Activated CD4-positive, alpha-beta T cell treated with anti-CD3 and anti-CD28 coated beads, Interleukin-2, Interleukin-4, amounts not matched to agents 100 ng/mL and 50 ng/mL, durations not matched to agents 16 hours and 8 hours (primary cell): Measurements from ENCODE around the gene COL5A1.
"Not testable (repeated sequence)": the region's sequence is repeated elsewhere in the genome, so short reads cannot be mapped to it uniquely, and the experiment has no call there.

Source experiments
- DNase-seq: peaks from one replicate; pipeline ENCODE4 v3.0.0-alpha.2; 2020; ENCODE audit warnings: low spot score

The COL5A1 gene

DNA sequence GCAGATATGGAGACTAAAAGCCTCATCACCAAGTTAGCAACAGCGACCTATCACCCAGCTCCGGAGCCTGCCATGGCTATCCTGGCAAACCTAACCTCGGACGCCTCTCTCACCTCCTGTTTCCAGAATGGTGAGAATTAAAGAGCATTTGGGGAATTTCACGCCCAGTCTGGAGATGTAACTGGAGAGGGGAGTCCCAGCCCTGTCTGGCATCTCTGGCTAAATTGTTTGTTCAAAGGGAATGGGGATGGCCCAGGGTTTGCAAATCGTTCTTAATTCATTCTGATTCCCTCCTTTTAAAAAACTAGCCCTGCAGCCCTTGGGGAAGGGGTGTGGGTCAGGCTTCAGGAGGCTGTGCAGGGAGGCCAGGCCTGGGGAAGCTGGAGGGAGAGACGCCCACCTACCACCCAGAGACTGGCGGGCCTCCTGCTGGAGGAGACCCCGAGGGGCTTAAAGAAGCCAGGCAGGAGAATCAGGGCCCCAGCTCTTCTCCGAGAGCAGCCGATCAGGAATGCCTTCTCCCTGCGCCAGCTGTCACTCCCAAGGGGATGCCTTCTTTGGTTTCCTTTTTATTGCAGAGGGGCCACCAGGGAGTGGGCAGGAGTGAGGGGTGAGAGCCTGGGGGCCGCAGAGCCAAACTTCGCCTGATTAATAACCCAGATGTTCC, 964 bp upstream of the COL5A1 start:
- no peak for DNase-seq

DNA sequence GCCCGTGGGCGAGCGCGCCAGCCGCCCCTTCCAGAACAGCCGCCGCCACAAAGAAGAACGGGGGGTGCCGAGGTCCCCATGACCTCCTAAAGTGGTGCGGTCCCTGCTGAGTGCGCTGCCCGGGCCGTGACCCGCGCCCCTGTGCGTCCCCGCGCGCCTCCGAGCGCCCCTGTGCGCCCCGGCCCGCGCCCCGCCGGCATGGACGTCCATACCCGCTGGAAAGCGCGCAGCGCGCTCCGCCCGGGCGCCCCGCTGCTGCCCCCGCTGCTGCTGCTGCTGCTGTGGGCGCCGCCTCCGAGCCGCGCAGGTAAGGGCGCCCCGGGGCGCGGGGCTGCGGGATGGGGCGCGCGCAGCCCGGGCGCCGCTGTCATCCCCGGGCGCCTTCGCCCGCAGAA, 384 bp downstream of the COL5A1 start:
- no peak for DNase-seq

DNA sequence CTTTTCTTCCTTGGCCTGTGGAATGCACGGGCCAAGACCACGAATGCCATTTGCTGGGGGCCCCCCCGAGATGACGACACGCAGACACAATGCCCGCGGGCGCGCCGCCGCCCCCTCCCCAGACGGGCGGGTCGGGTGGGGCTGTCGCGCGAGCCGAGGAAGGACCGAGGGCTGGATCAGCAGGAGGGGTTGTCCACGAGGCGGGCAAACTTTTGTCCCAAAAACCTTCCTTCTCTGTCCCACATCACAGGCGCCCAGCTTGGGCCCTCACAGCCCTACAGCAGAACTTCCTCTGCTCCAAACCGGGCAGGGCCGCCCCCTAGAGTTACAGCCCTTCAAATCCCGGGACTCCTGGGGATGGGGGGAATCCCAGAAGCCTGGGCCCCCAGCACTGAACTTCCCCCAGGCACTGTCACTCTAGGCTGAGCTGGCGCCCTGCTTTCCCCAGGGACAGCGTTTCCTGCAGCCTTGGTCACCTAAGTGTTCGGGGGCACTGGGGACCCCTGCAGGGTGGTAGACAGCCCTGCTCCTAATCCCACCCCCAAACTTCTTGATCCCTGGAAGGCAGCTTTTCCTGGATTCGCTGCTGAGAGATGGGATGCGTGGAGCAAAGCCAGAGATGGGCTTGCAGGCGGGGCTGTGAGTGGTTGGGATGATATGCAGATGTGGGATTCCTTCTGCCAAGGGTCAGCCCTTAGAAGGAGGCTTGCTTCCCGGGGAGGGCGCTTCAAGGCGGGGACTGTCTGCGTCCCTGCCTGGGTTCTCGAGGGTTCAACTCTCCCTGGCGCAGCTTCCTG, 980 bp downstream of the COL5A1 start:
- no peak for DNase-seq

DNA sequence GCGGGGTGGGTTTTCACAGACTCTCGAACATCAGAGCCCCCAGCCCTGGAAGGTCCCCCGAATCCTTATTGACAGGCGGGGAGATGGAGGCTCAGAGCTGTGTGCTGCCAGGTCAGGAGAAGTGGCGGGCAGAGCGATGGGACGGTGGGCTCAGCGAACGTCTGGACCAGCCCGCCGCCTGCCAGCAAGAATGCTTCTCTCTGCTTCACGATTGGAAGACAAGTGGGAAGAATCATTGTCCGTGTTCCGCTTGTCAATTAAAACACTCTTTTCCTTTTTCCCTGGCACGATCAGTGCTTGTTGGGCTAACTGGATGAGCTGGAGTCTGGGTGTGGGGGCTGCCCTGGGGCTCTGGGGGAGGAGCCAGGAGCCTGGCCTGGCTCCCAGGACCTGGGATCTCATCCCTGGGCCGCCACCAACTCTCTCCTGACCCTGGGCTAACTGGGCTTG, 1.6 kb downstream of the COL5A1 start:
- no peak for DNase-seq

DNA sequence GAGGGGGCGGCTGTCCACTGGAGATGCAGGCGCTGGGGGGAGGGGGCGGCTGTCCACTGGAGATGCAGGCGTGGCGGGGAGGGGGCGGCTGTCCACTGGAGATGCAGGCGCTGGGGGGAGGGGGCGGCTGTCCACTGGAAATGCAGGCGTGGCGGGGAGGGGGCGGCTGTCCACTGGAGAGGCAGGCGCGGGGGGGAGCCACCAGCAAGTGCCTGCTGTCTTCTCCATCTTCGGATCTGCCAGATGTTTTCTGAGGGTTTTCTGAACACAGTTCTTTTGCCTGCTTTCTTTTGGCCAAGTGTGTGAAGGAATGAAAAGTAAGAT, 2.8 kb downstream of the COL5A1 start:
- DNase-seq, result not testable (repeated sequence)

DNA sequence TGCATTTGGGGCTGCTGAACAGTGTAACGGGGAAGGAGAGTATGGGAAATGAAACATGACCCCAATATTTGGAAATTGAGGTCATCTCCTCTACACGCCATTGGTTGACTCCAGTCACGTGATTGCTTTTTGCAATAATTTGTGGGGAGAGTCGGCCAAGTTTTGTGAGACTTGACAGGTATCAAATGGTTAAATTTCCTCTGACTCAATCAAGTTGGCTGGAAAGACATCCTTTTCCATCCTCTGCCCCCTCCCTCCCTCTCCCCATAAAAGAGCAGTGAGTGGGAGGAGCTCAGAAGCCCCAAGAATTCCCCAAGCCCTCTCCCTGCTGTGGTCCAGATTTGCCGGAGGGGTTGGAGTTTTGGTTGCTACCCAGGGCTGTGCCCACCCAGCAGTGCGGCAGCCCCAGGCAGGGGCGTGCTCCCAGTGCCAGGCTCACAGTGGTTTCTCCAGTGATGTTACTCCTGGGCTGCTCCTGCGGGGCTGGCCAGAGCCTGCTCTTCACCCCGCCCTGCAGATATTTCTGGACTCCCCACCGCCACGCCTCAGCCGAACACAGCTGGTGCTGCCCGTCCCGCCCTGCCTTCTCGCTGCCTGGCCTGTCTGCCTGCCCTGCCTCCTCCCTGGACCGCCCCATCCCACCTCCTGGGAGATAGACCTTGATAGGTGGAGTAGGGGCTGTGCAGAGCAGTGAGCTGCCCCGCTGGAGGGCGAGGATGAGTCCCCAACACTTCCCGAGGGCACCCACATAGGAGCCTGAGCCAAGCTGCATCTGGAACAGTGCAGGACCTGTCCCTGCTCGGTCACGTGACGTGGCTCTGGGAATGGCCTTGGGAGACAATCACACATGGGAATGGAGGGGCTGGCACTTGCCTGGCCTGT, 3.4 kb downstream of the COL5A1 start:
- no peak for DNase-seq

DNA sequence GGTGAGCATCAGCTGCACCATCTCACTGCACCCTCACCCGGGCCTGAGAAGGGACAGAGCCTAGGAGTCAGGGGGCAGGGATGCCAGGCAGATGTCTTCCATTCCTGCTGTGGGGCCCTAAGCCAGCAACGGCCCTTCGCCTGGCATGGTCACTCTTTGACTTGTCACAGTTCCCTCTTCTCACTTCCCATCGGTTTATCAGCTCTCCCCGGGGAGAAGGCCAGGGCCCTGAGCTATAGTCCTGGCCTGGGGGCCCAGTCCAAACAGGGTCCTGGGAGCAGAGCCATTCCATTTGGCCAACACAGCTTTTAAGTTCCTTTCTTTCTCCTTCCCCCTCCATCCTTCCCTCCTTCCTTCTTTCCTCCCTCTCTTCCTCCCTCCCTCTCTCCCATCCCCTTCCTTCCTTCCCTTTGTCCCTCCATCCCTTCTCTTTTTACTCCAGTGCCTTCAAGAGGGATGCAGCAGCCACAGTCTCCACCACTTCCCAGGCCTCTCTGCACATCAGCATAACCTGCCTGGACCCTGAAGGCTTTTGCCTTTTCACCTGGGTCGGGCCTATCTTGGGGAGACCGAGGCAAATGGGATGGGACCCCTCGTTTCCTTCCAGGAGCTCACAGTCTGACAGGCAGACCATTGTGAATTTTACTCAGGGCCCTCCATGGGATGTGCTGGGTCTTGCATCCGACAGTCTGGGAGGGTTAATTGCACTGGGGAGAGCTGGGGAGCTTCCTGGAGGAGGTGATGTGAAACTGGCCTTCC, 4.2 kb downstream of the COL5A1 start:
- no peak for DNase-seq

DNA sequence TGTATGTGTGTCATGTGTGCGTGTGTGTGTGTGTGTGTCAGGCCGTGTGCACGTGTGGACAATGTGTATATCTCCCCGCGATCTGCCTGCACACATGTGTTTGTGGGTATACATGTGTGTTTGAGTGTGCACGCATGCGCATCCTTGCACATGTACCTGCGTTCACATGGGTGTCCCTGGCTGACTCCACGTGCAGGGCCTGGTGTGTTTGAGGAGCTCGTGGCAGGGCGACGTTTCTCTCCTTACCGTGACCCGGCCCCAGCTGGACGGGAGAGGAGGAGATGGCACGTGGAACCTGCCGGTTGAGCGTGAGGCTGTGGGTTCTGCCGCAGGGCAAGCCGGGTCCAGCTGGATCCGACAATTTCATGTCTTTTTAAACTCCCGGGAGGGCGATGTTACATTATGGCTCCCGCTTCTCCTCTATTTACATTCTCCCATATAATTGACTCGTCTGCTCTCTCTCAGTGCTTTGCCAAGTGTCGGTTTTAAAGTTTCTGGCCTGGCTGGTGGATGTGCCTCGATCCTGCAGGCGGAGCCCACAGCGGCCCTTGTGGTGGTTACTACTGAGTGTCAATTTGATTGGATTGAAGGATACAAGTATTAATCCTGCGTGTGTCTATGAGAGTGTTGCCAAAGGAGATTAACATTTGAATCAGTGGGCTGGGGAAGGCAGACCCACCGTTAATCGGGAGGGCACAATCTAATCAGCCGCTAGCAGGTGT, 5.9 kb downstream of the COL5A1 start:
- DNase-seq, result no peak

DNA sequence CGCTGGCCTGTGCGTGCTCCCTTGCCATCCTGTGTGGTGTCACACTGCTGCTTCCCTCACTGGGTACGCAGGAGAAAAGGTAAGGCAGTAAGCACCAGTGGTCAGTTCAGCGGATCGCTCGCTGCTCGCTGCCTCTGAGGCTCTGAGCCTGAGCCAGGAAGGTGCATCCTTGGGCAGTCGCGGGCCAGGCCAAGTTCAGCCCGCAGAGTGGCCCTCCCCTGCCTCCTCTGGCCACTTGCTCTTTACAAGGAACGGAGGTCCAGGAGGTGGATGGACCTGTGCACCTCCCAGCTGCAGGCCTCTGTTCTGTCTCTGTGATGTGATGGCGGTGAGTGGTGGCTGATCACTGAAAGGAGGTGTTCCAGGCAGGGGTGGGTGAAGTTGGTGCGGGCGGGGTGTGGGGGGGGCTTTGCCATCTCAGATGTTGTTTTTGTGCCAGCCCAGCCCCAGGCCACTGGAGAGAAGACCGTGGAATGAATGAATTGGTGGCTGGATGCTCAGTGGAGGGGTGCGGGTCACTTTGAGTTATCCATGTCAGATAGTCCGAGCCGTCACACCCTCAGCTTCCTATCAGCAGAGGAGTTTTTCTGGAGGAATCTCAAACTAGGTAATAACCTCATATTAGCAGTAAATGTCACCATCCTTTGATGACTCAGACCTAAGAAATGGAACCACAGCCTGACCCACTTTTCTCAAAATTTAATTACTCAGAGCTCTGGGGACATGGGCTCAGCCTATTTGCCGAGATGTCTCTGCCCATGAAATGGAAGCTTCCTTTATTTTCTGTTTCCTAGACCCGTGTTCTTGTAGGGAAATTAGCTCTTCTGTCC, 7.3 kb downstream of the COL5A1 start:
- no peak for DNase-seq

DNA sequence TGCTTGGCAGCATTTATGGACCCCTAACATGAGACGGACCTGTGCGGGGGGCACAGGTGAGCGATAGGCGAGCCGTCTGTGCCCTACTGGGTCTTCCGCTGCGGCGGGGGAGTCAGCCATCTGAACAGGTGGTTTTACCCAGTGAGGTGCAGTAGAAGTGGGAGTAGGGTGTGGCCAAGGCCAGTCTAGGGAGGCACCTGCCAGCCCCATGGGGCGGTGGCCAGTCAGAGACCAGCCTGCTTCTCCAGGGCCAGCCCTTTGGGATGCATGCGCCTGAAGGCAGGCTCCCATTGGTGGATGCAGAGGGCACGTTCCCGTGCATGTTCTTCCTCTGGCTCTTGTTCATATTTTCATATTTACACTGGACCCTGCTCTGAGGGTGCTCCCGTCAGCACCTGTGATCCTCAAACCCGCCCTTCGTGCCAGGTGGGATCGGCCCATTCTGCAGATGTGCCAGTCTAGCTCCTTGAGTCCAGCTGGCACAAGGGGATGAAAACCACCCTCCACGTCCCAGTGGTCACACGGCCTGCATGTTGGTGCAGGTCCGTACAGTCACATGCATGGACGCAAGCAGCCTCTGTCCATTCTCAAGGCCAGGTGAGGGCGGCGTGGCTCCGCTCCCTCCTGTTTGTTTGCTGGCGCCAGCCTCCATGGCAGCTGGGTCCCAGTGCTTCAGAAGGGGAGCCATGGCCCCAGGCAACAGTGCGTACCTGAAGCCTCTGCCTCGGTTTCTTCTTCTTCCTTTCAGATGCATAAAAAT, 9.0 kb downstream of the COL5A1 start:
- no peak for DNase-seq

DNA sequence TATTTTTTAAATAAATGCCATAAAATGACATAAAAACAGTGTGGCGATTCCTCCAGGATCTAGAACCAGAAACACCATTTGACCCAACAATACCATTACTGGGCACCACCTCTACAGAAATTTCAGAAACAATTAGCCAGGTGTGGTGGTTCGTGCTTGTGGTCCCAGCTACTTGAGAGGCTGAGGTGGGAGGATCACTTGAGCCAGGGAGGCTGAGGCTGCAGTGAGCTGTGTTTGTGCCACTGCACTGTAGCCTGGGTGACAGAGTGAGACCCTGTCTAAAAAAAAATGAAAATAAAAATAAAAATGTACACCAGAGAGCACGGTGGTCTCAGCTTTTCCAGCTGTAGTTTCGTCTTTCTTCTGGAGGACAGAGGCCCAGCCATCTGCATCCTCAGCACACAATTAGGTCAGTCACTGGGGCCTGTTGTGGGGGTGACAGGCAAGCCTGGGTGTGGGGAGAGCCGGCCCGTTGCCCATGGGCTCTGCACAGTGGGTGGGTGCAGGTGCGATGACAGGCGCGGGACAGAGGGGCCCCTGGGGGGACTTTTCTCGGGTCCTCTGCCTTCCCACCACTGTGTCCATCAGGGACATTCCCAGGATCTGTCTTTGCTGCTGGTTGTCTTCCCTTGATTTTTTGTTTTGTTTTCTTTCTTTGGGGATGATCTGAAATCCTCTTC, 9.8 kb downstream of the COL5A1 start:
- DNase-seq, result no peak

DNA sequence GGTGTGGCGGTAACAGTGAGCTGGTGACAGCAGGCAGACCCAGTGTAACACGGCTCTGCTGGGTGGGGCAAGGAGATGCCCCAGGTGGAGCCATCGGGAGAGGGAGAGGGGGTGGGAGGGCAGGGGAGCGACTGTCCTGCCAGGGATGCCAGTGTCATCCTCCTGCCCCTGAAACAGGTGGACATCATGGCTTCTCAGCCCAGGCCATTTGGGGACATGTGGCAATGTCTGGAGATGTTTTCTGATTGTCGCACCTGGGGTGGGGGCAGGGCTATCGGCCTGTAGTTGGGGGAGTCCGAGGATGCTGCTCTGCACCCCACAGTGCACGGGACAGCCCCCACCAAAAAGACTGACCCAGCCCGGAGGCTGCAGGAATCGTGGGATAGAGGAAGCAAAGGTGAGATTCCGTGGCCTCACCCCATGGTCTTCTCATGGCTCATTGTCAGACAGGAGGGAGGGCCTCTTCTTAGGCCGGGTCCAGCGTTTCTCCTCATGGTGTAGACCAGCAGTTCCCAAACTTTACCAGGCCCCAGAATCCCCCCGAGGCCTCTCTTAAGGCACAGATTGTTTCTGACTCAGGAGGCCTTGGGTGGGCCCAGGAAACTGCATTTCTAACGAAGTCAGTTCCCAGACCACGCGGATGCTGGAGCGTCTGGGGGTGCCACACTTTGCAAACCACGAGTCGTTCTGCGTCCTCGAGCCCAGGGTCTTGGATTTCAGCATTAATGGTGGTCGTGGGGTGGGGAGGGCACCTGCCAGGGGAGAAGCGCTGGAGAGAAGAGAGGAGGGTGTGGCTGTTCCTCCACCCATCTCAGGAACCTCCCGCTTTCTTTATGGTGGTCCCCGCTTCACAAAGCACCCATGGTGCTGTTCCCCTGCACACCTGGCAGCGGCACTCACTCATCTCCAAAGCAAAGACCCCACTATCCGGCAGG, 11.0 kb downstream of the COL5A1 start:
- DNase-seq, result no peak

DNA sequence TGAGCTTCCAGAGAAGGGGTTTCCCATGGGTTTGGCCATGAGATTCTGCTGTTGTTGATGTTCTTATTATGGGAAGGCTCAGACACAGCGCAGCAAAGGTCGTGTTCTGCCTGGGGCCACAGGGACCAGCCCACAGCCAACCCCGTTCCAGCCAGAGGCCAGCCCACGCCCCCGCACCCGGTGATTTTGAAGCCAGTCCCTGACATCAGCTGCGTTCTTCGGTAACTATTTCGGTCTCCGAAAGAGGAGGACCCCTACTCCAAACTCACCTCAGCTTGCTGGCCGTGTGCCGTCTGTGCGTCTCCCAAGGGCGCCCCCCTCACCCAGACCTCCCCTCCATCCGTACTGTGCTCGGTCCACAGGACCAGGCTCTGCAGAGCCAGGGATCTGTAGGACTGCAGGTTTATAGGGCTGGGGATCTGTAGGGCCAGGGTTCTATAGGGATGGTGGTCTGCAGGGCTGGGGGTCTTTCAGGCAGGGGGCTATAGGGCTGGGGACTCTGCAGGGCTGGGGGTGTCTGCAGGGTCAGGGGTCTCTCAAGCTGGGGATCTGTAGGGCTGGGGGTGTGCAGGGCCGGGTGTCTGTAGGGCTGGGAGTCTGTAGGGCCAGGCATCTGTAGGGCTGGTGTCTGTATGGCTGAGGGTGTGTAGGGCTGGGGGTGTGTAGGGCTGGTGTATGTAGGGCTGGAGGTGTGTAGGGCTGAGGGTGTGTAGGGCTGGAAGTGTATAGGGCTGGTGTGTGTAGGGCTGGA, 11.8 kb downstream of the COL5A1 start:
- no peak for DNase-seq

DNA sequence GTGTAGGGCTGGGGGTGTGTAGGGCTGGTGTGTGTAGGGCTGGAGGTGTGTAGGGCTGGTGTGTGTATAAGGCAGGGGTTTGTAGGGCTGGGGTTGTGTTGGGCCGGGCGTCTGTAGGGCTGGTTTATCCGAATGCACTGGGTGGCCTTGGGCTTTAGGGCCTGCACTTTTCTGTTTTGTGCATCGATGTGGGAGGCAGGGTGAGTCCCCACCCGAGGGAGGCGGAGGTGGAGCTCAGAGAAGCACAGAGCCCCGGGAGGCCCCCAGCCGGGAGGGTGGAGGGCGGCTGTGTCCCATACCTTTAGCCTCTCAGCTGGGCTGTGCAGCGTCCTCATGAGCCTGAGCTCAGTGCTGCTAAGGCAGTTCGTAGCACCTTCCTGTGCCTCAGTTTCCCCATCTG, 13.5 kb downstream of the COL5A1 start:
- DNase-seq, result no peak

DNA sequence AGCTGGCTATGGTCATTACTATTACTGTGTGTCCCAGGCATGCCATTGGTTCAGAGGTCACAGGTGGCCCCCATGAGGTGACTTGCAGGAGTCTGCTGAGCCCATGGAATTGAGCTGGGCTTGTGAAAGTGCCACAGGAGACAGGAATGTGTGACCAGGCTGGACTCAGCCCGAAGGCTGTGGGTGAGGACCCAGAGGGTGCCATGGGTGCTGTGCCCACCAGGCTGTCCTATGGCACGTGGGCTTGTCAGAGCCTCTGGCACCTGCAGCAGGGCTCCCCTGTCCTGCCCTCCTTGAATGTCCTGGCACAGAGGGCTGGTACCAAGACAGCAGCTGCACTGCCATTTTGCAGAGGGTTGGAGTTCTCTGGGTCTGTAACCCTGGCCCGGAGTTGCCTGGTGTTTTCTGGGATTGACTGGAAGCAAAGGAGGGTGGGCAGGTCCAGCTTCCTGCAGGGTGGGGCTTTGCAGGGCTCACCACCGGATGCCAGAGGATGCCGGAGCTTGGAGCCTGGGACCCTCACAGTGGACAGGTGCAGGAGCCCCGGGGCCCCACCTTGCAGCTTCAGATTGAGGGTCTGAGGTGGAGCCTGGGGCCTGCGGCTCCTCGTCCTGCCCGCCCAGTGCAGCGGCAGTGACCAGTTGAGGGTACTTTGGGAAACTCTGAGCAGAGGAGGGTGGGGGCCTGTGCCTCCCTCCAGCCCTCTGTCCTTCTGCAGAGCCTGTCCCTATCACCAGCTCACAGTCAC, 14.2 kb downstream of the COL5A1 start:
- no peak for DNase-seq

DNA sequence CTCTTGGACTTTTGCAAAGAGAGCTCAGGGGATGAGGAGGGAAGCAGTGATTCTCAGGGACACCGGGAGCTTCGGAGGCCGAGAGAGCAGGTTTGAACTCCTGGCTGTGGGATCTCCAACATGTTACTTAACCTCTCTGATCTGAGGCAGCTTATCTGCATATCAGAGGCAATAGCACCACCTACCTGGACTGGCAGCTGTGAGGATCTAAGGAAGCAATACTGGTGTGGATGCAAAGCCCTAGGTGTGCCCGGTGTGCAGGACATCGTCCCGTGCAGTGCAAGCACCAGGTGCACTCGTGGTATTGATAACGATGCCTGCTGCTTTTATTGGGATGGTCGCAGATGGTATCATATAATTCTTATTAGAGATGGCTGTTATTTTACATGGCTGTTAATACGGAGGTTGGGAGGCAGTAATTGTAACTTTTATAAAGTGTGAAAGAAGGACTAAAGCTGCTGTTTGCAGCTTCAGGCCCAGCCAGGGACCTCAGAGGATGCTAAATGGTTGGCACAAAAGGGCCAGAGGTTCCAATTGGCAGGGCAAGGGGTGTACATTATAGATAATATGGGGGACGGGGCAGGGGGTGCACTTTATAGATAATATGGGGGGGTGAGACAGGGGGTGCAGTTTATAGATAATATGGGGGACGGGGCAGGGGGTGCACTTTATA, 14.9 kb downstream of the COL5A1 start:
- DNase-seq, result no peak
